NCI-H748 (cell line): ENCODE data around the gene ACSF3.

Experiments used
- DNase-seq: peaks from one replicate; lab custom pipeline; 2025; ENCODE audit not compliant: unreplicated experiment; lab: John Stamatoyannopoulos, UW

The ACSF3 gene

DNA sequence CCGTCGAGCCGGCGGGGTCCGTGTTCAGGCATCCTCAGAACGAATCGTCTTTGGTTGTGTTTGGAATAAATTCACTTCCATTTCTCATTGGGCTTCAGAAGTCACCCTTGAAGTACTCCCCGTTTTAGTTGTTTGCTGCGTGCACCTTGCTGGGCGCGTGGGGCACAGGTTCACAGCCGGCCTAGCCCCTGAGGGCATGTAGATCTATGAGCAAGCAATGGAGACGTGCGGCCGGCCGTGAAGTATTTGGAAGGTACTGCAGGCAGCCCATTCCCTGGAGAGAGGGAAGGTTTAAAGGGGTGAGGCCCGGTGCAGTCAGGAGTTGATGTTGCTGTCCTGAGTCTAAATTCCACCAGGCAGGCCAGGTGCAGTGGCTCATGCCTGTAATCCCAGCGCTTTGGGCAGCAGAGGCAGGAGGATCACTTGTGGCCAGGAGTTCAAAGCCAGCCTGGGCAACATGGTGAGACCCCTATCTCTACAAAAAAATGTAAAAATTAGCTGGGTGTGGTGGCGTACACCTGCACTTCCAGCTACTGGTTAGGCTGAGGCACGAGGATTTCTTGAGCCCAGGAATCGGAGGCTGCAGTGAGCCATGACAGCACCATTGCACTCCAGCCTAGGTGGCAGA lies 714 bp downstream of the ACSF3 start:
- DNase-seq = peak; percentile 17

DNA sequence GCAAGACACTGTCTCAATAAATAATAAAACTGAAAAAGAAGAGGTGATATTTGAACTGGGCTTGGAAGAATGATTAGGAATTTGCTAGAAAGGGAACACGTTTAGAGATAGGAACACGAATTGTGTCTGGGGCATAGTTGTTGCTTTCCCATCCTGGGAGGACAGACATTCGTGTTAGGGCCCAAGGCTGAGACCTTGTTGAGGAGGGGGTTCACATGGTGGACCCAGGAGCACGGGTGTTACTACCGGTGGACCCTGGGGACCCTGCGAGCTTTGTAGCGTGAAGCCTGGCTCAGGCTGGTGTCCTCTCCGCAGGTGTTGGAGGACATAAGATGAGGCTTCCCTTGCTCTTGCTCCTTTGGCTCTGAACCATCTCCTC lies 1.2 kb downstream of the ACSF3 start:
- no peak for DNase-seq

DNA sequence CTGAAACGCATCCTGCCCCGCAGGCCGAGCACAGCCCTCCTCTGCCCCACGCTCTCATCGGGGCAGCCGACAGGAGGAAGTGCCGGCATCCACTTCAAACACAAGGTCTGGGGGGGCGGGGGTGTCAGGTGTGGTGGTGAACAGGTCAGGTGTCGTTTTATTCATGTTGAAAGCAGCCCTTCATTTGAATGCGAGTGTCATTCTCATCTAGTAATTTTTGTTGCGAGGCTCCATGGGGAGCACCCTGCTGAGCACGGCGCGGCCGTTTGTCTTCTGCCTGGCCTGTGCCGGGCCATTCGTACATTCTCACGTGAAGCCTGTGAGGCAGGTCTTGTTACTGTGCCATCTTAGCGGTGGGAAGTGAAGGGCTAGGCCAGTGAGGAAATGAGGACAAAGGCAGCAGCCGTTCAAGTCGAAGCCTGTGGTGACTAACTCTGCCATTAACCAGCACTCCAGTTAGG lies 1.9 kb downstream of the ACSF3 start:
- peak; percentile 47 for DNase-seq

DNA sequence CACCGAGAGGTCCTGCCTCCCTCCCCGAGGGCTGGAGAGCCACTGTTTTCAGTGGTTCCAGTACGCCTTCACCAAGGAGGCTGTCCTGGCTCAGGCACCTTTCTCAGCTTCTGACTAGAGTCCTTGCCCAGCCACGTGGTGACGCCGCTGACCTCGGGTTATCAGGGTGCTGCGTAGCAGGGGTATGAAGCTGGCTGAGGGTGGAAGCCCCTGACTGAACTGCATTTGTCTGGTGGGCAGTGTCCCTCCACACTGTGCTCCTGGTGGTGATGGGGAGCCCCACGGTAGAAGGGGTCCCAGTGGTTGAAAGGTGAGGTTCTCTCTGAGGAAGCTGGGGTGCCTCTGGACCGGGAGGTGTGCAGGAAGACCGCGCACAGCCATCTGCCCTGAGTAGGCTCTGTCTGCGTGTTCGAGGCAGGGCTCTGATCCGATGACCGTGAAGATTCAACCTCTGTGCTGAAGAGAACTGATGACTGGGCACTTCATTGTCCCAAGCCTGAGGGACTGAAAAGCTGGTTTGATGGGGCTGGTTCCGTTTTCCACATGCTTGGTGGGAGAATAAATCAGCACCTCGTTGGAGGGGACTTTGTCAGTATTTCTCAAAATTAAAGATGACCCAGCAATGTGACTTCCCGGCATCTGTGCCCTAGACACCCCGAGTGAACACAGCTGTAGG lies 2.5 kb downstream of the ACSF3 start:
- no peak for DNase-seq

DNA sequence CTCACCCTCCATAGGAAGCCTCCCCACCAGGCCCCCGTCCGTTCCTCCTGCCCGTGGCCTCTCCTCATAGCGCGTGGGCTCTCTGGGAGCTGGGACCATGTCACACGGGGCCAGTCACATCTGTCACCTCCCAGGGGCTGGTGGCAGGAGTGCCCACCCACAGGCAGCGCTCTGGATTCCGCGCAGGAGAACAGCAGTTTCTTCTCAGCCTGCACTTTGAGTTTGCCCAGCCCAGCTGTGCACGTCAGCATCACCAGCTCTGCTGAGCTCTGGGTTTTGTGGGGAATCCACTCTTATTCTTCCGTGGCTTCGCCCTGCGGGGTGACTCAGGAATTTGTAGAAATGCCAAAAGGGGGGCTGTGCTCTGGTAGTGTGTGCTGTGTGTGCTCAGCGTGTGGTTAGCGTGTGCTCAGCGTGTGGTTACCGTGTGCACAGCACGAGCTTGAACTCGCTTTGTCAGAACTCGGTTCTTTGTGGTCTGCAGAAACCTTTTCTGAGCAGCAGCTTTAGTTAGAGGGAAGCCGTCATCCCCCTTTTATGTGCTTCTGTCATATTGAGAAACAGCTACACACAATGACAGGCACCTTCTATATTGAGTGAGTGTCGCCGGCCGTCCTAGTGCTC lies 3.2 kb downstream of the ACSF3 start:
- DNase-seq = no peak

DNA sequence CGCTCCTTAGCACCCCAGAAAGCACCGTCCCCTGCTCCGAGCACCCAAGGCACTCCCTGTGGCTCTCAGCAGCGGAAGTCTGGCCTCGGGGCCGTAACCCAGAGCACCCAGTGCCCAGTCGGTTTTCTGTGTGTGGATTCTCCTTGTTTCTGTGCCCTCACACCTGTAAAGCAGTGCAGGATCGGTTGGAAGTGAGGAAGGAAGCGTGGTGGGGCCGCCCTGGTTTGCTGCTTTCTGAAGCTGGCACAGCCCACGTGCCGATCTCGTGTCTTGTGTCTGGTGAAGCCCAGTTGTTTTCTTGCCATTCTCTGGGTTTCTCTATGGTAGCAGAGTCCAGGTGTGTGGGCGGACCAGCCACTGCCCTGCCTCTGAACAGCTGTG lies 3.7 kb downstream of the ACSF3 start:
- no peak for DNase-seq

DNA sequence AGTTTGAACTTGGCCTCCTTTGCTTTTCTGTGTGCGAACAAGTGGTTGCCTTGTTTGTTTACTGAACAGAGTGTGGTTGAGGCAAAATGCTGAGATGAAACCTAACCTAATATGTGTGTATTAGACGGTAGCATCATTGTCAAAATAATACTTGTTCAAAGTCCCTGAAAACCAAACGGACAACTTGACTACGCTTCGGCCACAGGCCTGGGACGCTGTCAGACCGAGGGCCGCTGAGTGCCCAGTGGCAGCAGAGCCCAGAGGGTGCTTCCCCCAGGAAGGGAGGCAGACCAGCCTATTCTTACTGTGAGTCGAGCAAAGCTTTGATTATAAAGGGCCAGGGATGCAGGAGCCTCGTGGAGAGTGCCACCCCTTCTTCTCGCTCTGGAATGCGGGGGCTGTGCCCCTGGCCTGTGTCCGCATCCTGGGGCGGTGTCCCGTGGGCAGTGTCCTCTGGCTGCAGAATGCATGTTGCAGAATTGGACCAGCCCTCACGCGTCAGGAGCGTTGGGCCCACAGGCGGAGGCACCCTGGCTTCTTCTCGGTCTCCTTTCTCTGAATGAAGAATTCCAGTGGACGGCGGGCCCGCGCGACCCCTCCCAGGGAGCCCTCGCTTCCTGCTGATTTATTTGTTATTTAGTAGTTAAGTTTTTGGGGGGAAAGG lies 5.2 kb downstream of the ACSF3 start:
- no peak for DNase-seq

DNA sequence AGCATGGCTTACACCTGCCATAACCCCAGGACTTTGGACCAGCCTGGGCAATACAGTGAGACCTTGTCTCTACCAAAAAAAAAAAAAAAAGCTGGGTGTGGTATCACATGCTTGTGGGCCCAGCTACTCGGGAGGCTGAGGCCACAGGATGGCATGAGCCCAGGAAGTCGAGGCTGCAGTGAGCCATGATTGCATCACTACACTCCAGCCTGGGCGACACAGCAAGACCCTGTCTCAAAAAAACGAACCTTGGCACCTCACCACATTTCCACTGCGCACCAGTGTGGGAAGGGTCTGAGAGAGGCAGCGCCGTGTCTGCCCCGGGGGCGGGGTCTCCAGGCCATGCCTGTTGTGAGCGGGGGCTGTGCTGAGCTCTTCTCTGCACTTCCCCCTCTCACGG lies 6.3 kb downstream of the ACSF3 start:
- DNase-seq = no peak

DNA sequence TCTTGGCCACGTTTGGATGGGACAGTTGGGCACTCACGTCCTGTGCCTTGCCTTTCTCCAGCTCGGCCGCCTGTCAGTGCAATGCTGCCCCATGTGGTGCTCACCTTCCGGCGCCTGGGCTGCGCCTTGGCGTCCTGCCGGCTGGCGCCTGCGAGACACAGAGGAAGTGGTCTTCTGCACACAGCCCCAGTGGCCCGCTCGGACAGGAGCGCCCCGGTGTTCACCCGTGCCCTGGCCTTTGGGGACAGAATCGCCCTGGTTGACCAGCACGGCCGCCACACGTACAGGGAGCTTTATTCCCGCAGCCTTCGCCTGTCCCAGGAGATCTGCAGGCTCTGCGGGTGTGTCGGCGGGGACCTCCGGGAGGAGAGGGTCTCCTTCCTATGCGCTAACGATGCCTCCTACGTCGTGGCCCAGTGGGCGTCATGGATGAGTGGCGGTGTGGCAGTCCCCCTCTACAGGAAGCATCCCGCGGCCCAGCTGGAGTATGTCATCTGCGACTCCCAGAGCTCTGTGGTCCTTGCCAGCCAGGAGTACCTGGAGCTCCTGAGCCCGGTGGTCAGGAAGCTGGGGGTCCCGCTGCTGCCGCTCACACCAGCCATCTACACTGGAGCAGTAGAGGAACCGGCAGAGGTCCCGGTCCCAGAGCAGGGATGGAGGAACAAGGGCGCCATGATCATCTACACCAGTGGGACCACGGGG lies 7.1 kb downstream of the ACSF3 start:
- no peak for DNase-seq

DNA sequence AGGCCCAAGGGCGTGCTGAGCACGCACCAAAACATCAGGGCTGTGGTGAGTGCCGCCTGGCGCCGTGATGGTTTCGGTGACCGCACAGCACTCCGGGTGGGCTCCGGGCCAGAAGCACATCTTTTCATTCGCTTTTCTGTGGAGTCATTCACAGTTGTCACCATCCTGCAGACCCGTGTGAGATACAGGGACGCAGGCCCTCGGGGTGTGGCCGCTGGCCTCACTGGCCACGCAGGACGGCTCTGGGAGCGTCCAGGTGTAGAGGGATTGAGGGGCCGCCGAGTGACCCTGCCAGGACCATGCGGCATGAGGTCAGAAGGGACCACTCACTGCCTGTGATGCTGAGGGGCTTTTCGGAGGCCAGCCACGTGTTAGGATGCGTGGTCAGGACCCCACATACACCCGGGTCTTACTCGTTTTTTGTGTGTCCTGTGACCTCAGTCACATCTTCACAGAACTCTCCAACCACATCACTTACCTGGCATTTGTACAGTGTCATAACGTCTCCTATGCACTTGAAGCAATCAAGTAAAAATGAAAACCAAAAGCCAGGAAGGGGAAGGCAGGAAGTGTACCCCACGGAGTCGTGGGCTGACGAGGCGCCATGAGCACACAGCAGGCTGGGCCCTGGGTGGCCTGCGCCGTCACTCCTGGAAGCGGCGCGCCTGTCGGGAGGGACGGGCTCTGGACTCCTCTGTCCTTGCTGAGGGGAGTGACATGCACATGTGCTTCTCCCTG lies 7.8 kb downstream of the ACSF3 start:
- DNase-seq = no peak

DNA sequence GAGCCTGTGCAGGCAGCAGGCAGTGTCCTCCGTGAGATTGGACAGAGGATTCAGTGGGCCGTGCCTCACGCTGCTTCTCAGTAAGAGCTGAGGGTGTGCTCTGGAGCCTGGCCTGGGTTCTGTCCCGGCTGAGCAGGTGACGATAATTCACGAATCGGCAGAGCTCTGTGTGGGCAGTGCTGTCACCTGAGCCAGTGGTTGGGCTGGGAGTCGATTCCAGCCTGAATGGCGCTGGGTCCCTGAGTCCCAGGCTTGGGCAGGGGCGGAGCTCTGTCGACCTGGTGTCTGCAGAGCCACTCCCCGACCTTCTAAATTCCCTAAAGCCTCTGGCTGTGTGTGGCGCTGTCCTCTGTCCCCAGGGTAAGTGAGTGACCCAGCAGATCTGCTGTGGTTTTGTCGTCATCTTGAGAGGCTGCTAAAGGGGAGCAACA lies 8.4 kb downstream of the ACSF3 start:
- no peak for DNase-seq

DNA sequence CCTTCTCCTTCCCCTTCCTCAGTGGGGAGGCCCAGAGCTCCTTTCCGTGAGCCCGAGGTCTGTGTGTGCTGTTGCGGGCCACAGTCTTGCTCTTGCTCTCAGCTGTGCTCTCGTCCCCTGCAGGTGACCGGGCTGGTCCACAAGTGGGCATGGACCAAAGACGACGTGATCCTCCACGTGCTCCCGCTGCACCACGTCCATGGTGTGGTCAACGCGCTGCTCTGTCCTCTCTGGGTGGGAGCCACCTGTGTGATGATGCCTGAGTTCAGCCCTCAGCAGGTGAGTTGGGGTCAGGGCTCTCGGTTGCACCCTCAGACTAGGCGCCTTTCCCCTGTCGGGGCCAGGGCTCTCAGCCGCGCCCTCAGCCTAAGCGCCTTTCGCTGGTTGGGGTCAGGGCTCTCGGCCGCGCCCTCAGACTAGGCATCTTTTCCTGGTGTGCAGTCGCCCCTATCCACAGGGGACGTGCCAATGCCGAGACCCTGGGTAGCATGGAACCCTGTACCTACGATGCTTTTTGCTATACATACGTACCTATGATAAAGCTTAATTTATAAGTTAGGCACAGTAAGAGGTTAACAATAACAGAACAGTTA lies 8.9 kb downstream of the ACSF3 start:
- no peak for DNase-seq

DNA sequence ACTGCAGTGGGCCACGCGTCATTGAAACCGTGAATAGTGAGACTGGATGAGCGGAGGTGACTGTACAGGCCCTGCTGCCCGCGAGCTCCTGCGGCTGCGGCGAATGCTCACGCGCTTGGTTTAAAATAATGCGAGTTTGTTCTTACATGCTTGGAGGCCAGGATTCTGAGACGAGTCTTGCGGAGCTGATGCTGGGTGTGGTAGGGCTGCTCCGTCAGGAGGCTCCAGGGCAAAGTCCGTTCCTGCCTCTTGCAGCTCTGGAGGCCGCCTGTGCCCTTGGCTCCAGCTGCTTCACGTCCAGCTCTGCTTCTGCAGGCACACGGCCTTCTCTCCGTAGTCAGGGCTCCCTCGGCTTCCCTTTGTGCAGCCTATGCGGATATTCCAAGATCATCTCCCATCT lies 9.5 kb downstream of the ACSF3 start:
- no peak for DNase-seq

DNA sequence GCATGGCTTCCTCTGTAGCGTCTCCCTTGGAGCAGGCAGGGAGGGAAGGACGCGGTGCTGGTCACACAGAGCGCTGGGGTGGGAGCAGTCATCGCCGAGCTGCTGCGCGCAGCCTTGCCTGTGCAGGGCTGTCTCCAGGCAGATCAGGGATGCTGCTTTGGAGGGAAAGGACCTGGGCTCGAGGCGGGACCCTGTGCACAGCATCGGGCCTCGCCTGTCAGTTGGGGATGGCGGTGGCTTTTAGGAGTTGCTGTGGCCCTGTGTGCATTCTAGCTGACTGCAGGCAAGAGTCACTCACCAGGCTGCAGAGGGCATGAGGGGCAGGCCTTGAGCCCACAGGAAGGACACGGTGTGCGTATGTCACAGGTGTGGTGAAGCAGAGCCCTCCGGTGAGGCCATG lies 10.1 kb downstream of the ACSF3 start:
- DNase-seq = no peak

DNA sequence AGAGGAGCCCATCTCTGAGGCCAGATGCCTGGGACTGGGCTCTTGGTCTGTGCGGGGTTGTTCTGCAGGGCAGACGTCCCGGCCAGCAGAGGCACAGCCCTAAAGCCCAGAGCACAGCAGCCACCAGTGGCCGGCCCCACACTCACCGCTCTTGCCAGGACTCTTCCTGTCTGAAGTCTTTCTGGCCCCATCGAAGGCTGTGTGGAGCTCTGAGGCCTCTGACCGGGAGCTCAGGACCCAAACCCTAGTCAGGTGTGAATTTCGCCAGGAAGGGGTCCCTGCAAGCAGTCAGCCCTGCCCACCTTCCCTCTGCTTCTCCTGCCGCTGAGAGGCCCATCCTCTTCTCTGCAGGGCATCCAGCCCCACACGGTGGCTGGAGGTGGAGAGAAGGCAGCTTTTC lies 10.7 kb downstream of the ACSF3 start:
- DNase-seq = no peak

DNA sequence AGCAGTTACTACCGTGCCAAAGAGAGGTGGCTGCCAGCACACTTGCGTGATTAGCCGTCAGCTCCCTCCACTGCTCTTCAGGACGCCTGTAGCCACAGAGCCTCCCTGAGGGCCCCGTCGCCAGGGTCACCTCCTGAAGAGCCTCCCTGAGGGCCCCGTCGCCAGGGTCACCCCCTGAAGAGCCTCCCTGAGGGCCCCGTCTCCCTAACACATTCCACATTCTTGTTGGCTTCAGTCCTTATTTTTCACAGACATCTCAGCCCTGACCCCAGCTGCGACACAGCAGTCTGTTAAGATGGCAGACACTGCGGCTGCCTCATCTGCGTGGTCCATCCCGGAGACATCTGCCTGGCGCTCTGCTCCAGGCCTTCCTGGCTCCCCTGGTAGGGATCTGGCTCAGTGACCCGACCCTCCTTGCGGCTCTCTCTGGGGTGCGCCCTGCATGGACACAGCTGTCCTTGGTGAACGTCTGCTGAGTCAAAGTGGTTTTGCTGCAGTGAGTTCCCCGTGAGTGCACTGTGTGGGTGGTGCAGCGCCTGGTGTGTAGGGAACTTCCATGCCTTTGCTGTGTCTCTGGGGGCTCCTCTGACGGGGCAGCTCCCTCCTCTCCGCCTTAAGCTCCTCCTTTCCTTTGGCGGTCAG lies 11.4 kb downstream of the ACSF3 start:
- no peak for DNase-seq

DNA sequence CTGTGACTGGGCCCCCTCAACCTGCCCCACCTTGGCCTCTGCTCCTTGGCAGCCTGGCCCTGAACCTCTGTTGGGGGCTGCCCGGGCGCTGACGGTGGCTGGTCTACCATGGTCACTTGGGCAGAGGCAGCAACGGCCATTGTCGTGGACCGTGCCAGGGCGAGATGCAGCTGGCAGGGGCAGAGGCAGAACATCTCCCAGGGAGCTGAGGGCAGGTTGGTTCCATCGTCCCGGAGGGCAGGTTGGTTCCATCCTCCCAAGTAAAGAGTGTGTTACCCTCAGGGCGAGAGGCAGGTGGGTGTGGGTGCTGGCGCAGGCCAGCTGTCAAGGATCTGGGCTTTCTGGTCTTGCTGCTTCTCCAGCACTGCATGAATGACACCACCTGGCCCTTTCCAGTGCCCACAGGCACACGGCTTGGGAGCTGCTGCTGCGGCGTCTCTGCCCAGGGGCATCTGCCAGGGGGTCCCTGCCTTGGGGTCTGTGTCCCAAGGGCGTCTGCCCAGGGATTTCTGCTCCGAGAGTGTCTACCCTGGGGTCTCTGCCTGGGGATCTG lies 12.0 kb downstream of the ACSF3 start:
- DNase-seq = no peak

DNA sequence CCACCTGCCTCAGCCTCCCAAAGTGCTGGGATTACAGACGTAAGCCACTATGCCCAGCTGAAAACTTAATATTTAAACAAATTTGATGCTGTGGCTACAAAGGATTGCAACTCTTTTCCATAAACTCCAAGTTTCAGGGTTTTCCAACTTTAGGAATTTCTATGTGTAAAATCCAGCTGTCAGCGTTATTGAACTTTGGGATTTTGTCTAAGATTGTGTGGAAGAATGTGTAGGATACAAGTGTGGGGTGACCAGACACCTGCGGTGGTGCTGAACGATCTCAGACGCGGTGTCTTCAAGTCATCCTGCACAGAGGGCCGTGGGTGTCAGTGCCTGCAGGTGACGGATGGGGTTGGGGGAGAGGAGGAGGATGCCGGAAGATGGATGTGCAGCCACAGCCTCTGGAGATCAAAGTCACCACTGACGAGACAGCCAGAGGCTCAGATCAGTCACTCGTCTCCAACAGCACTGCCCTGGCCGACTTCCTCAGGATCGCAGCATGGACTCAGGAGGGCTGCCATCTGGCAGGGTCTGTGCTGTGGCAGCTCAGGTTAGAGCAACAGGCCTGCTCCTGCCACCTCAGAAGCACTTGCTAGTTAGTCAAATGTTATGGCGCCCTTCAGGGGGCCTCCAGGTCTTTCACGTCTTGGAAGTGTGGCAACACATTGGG lies 13.0 kb downstream of the ACSF3 start:
- no peak for DNase-seq

DNA sequence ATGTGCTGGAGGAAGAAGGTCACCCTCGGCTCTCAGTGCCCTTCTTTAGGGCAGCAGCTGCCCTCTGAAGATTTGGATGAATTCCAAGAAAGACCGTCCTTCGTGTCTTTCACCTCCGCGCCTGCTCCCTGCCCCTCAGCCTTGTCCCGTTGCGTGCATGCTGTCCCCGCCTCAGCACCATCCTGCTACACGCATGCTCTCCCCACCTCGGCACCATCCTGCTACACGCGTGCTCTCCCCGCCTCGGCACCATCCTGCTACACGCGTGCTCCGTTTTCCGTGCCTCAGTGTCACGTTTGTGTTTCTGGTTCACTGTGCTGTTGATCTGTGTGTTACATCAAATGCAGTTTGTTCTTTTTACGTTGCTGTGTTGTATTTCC lies 13.5 kb downstream of the ACSF3 start:
- DNase-seq = no peak
